ENCODE data around the gene TOP2B. TPM values are rescaled to one million over a fixed set of nuclear protein-coding genes. Genes with fewer than 3 reads are reported as not detected.

The TOP2B gene
- total and polyA plus RNA-seq, 12 donors = 34.2 to 126 (median 101) TPM

- intact Hi-C loops (cut with DNase I) = no loop called here
- 76 to 81% methylated on average over 5 of the region's 5 CpGs for WGBS, 2 donors
- ATAC-seq = no peak
- H3K27ac ChIP-seq = no peak overlapping the region
- no peaks in the 10 kb centered on the region for H3K9me3 ChIP-seq
- H3K4me3 ChIP-seq = no peak overlapping the region
- peaks cover 0 to 36% (median 19%) of the 10 kb centered on the region in 9 donors for H3K4me1 ChIP-seq
- H3K36me3 ChIP-seq = peaks cover 0 to 17% (median 0%) of the 10 kb centered on the region in 9 donors
- no peaks in the 10 kb centered on the region for H3K27me3 ChIP-seq
- DNase-seq = no peak
- TF ChIP-seq CTCF (IDR thresholded peaks at IDR 0.05) = peak in 2 of 9 donors; percentile 8 to 10
Observed at GRCh38 chr3:25566358-25566920, 98.3 kb downstream of the TOP2B start.

- no peak for ATAC-seq
- peaks cover 0 to 11% (median 0%) of the 10 kb centered on the region in 9 donors for H3K36me3 ChIP-seq
- no peak overlapping the region for H3K4me3 ChIP-seq
- no peak overlapping the region for H3K27ac ChIP-seq
- DNase-seq = no peak
- intact Hi-C loops (cut with DNase I) = no loop called here
- H3K9me3 ChIP-seq = no peaks in the 10 kb centered on the region
- no peaks in the 10 kb centered on the region for H3K27me3 ChIP-seq
- 91 to 94% methylated on average over 7 of the region's 7 CpGs for WGBS, 2 donors
- no peak for TF ChIP-seq CTCF (IDR thresholded peaks at IDR 0.05)
- peaks cover 0 to 36% (median 22%) of the 10 kb centered on the region in 9 donors for H3K4me1 ChIP-seq
Observed at GRCh38 chr3:25565807-25566206, 98.9 kb downstream of the TOP2B start.

GRCh38 chr3:25564075-25564474 is 100.6 kb downstream of the TOP2B start:
- no peak overlapping the region for H3K4me3 ChIP-seq
- TF ChIP-seq CTCF (IDR thresholded peaks at IDR 0.05) = no peak
- ATAC-seq (no peak), DNase-seq (no peak)
- peaks cover 0 to 33% (median 17%) of the 10 kb centered on the region in 9 donors for H3K4me1 ChIP-seq
- no peaks in the 10 kb centered on the region for H3K27me3 ChIP-seq
- no peaks in the 10 kb centered on the region for H3K36me3 ChIP-seq
- WGBS, 2 donors = 93 to 94% methylated on average over 4 of the region's 4 CpGs
- H3K9me3 ChIP-seq = no peaks in the 10 kb centered on the region
- no peak overlapping the region for H3K27ac ChIP-seq
- intact Hi-C loops (cut with DNase I) = no loop called here

GRCh38 chr3:25563601-25564000 is 101.1 kb downstream of the TOP2B start:
- WGBS, 2 donors = 90 to 91% methylated on average over 1 of the region's 1 CpG
- no peak for TF ChIP-seq CTCF (IDR thresholded peaks at IDR 0.05)
- no peaks in the 10 kb centered on the region for H3K27me3 ChIP-seq
- DNase-seq (no peak), ATAC-seq (no peak)
- H3K9me3 ChIP-seq = no peaks in the 10 kb centered on the region
- peaks cover 0 to 33% (median 19%) of the 10 kb centered on the region in 9 donors for H3K4me1 ChIP-seq
- no peaks in the 10 kb centered on the region for H3K36me3 ChIP-seq
- intact Hi-C loops (cut with DNase I) = no loop called here
- no peak overlapping the region for H3K4me3 ChIP-seq
- H3K27ac ChIP-seq = no peak overlapping the region

Data from heart right ventricle (tissue), 16 donors.